ENCODE data around the gene CREG2. TPM values are rescaled to one million over a fixed set of nuclear protein-coding genes. Genes with fewer than 3 reads are reported as not detected.

The CREG2 gene
- total RNA-seq (2014; rRNA removed; shearing (Covaris generic)), result 0.62 and 0.69 TPM in 2 replicates

- DNase-seq (ENCODE audit: low spot score), result peak; percentile 41
Measured at GRCh38 chr2:101387151-101387834, at the start of gene CREG2. Gene CREG2 (minus strand): TSS chr2:101387503. CDS start chr2:101387457, 46 bp downstream.

GRCh38 chr2:101435001-101435862, 47.9 kb upstream of the CREG2 start:
- no peak for DNase-seq (ENCODE audit: low spot score)

GRCh38 chr2:101433465-101433864, 46.2 kb upstream of the CREG2 start:
- no peak for DNase-seq (ENCODE audit: low spot score)

GRCh38 chr2:101432411-101433181, 45.3 kb upstream of the CREG2 start:
- no peak for DNase-seq (ENCODE audit: low spot score)

- DNase-seq (ENCODE audit: low spot score), result no peak
Measured at GRCh38 chr2:101431486-101431885, 44.2 kb upstream of the CREG2 start.

GRCh38 chr2:101430156-101430555, 42.9 kb upstream of the CREG2 start:
- DNase-seq (ENCODE audit: low spot score), result no peak

- DNase-seq (ENCODE audit: low spot score), result no peak
Measured at GRCh38 chr2:101429453-101429852, 42.1 kb upstream of the CREG2 start.

GRCh38 chr2:101428422-101429176, 41.3 kb upstream of the CREG2 start:
- DNase-seq (ENCODE audit: low spot score), result no peak

GRCh38 chr2:101427743-101428142, 40.4 kb upstream of the CREG2 start:
- no peak for DNase-seq (ENCODE audit: low spot score)

GRCh38 chr2:101427240-101427639, 39.9 kb upstream of the CREG2 start:
- DNase-seq (ENCODE audit: low spot score), result no peak

GRCh38 chr2:101426822-101427221, 39.5 kb upstream of the CREG2 start:
- DNase-seq (ENCODE audit: low spot score), result no peak

GRCh38 chr2:101420623-101421022, 33.3 kb upstream of the CREG2 start:
- DNase-seq (ENCODE audit: low spot score), result no peak

- DNase-seq (ENCODE audit: low spot score), result peak; percentile 68
Measured at GRCh38 chr2:101419096-101419663, 31.9 kb upstream of the CREG2 start.

- DNase-seq (ENCODE audit: low spot score), result no peak
Measured at GRCh38 chr2:101418460-101419095, 31.3 kb upstream of the CREG2 start.

GRCh38 chr2:101416609-101417008, 29.3 kb upstream of the CREG2 start:
- no peak for DNase-seq (ENCODE audit: low spot score)

- no peak for DNase-seq (ENCODE audit: low spot score)
Measured at GRCh38 chr2:101415884-101416283, 28.6 kb upstream of the CREG2 start.

GRCh38 chr2:101415220-101415619, 27.9 kb upstream of the CREG2 start:
- DNase-seq (ENCODE audit: low spot score), result no peak

- DNase-seq (ENCODE audit: low spot score), result no peak
Measured at GRCh38 chr2:101412092-101412694, 24.9 kb upstream of the CREG2 start.

- DNase-seq (ENCODE audit: low spot score), result no peak
Measured at GRCh38 chr2:101410746-101411145, 23.4 kb upstream of the CREG2 start.

- no peak for DNase-seq (ENCODE audit: low spot score)
Measured at GRCh38 chr2:101410114-101410513, 22.8 kb upstream of the CREG2 start.

Measured in A172 (cell line).